Activated T-cell treated with anti-CD3 and anti-CD28 coated beads for 4 hours (primary cell): Measurements from ENCODE around the gene VAV2.

Experiments
- DNase-seq: peaks from one replicate; pipeline ENCODE4 v3.0.0-alpha.2; 2020

VAV2 gene

GRCh38 chr9:133735931-133736330 is 256.2 kb downstream of the VAV2 start:
- DNase-seq: no peak

- no peak for DNase-seq
Measured at GRCh38 chr9:133735415-133735775, 256.7 kb downstream of the VAV2 start.

GRCh38 chr9:133734590-133735414 is 257.3 kb downstream of the VAV2 start:
- DNase-seq: no peak

GRCh38 chr9:133733796-133734533 is 258.2 kb downstream of the VAV2 start:
- no peak for DNase-seq

GRCh38 chr9:133733421-133733795 is 258.7 kb downstream of the VAV2 start:
- DNase-seq: no peak

- no peak for DNase-seq
Measured at GRCh38 chr9:133732639-133733408, 259.3 kb downstream of the VAV2 start.

- no peak for DNase-seq
Measured at GRCh38 chr9:133731876-133732638, 260.1 kb downstream of the VAV2 start.

GRCh38 chr9:133730994-133731715 is 261.0 kb downstream of the VAV2 start:
- no peak for DNase-seq

- no peak for DNase-seq
Measured at GRCh38 chr9:133729617-133730281, 262.4 kb downstream of the VAV2 start.

GRCh38 chr9:133728856-133729616 is 263.1 kb downstream of the VAV2 start:
- no peak for DNase-seq

- no peak for DNase-seq
Measured at GRCh38 chr9:133727876-133728441, 264.2 kb downstream of the VAV2 start.

- no peak for DNase-seq
Measured at GRCh38 chr9:133727277-133727875, 264.7 kb downstream of the VAV2 start.

GRCh38 chr9:133726401-133727276 is 265.5 kb downstream of the VAV2 start:
- peak; percentile 61 for DNase-seq

- DNase-seq: no peak
Measured at GRCh38 chr9:133725886-133726285, 266.2 kb downstream of the VAV2 start.

- DNase-seq: no peak
Measured at GRCh38 chr9:133718563-133719315, 273.4 kb downstream of the VAV2 start.

- no peak for DNase-seq
Measured at GRCh38 chr9:133717113-133718031, 274.8 kb downstream of the VAV2 start.

- no peak for DNase-seq
Measured at GRCh38 chr9:133716564-133717112, 275.5 kb downstream of the VAV2 start.
